HG03135 (cell line): ENCODE data around the gene GATB.

Experiments
- ATAC-seq: cut with Tn5 transposase; IDR thresholded peaks from one replicate; pipeline ENCODE4 v1.9.1; 2021; ENCODE audit warnings: mild to moderate bottlenecking, moderate library complexity; ENCODE audit not compliant: unreplicated experiment

Gene GATB

GRCh38 chr4:151786158-151786495, 25.3 kb upstream of the GATB start:
- ATAC-seq = no peak

GRCh38 chr4:151785484-151786157, 24.8 kb upstream of the GATB start:
- no peak for ATAC-seq

GRCh38 chr4:151784706-151785105, 23.9 kb upstream of the GATB start:
- ATAC-seq = no peak

GRCh38 chr4:151783867-151784266, 23.1 kb upstream of the GATB start:
- no peak for ATAC-seq

- no peak for ATAC-seq
These were observed 21.5 kb upstream of the GATB start for GRCh38 chr4:151782296-151782695.

- no peak for ATAC-seq
These were observed 20.2 kb upstream of the GATB start for GRCh38 chr4:151781026-151781425.

- ATAC-seq = no peak
These were observed 16.7 kb upstream of the GATB start for GRCh38 chr4:151777471-151777870.

GRCh38 chr4:151774324-151774723, 13.5 kb upstream of the GATB start:
- no peak for ATAC-seq

GRCh38 chr4:151772274-151772673, 11.5 kb upstream of the GATB start:
- no peak for ATAC-seq

- no peak for ATAC-seq
These were observed 10.9 kb upstream of the GATB start for GRCh38 chr4:151771664-151772063.

- ATAC-seq = no peak
These were observed 9.3 kb upstream of the GATB start for GRCh38 chr4:151770154-151770553.

- no peak for ATAC-seq
These were observed 8.0 kb upstream of the GATB start for GRCh38 chr4:151768835-151769234.

- no peak for ATAC-seq
These were observed 5.9 kb upstream of the GATB start for GRCh38 chr4:151766691-151767090.

GRCh38 chr4:151760002-151760401, 805 bp downstream of the GATB start:
- ATAC-seq = no peak

- no peak for ATAC-seq
These were observed 7.8 kb downstream of the GATB start for GRCh38 chr4:151753056-151753455.

GRCh38 chr4:151750156-151750555, 10.7 kb downstream of the GATB start:
- no peak for ATAC-seq

- no peak for ATAC-seq
These were observed 15.2 kb downstream of the GATB start for GRCh38 chr4:151745481-151746231.

GRCh38 chr4:151744614-151745013, 16.2 kb downstream of the GATB start:
- ATAC-seq = no peak

GRCh38 chr4:151743894-151744293, 16.9 kb downstream of the GATB start:
- no peak for ATAC-seq

- no peak for ATAC-seq
These were observed 17.5 kb downstream of the GATB start for GRCh38 chr4:151743128-151743854.

- ATAC-seq = no peak
These were observed 21.9 kb downstream of the GATB start for GRCh38 chr4:151738720-151739517.
